Gastroesophageal sphincter (tissue), 4 donors: ENCODE measurements around the gene GET3. TPM values are rescaled to one million over a fixed set of nuclear protein-coding genes. Genes with fewer than 3 reads are reported as not detected.
"Not testable (repeated sequence)": the region's sequence is repeated elsewhere in the genome, so short reads cannot be mapped to it uniquely, and the experiment has no call there.

ENCODE experiments used
- ATAC-seq: fragments of 150-250 bp; one replicate; pipeline ENCODE4 v1.9.1; 2016; ENCODE audit warnings: mild to moderate bottlenecking, moderate library complexity
- H3K27ac ChIP-seq, 4 donors: fragments of 200-600 bp; sonication (generic) in 3 of 4; 1 replicate in 3 of 4; 2 replicates in 1 of 4; pipeline ENCODE4 v1.5.1; 2016 to 2019
- H3K27me3 ChIP-seq: fragments of 200-600 bp; sonication (generic); one replicate; pipeline ENCODE4 v1.5.1; 2019
- H3K36me3 ChIP-seq, 2 donors: fragments of 200-600 bp; sonication (generic); one replicate each; pipeline ENCODE4 v1.5.1; 2019; ENCODE audit warnings: control low read depth in 1 of 2
- H3K4me1 ChIP-seq, 3 donors: fragments of 200-600 bp; sonication (generic); 1 replicate in 2 of 3; 2 replicates in 1 of 3; pipeline ENCODE4 v1.5.1; 2016 to 2019; ENCODE audit warnings: control low read depth in 2 of 3
- H3K4me3 ChIP-seq, 2 donors: fragments of 200-600 bp; sonication (generic); one replicate each; pipeline ENCODE4 v1.5.1; 2019; ENCODE audit warnings: mild to moderate bottlenecking in 1 of 2, moderate library complexity in 1 of 2
- H3K9me3 ChIP-seq, 3 donors: fragments of 200-600 bp; sonication (generic); one replicate each; pipeline ENCODE4 v1.5.1; 2017 to 2019; ENCODE audit warnings: control low read depth in 2 of 3
- CTCF ChIP-seq, 4 experiments: fragments of 200-600 bp in 2 of 4; fragments of 450-650 bp in 2 of 4; sonication (generic) in 1 of 4; IDR thresholded peaks; one replicate each; pipeline ENCODE4 v1.5.1; 2017 to 2019; ENCODE audit warnings: antibody characterized with exemption in 4 of 4, mild to moderate bottlenecking in 2 of 4, moderate library complexity in 2 of 4
- EP300 ChIP-seq: sonication (generic); formaldehyde crosslinking; IDR thresholded peaks from one replicate; pipeline ENCODE4 v1.6.1; 2017; ENCODE audit warnings: antibody characterized with exemption, mild to moderate bottlenecking
- POLR2A ChIP-seq, 2 donors: fragments of 450-650 bp; IDR thresholded peaks; one replicate each; pipeline ENCODE4 v1.6.1; 2017; ENCODE audit warnings: antibody characterized with exemption in 2 of 2, mild to moderate bottlenecking in 2 of 2, moderate library complexity in 1 of 2
- POLR2AphosphoS5 ChIP-seq: sonication (generic); formaldehyde crosslinking; IDR thresholded peaks from one replicate; pipeline ENCODE4 v1.6.1; 2017; ENCODE audit warnings: antibody characterized with exemption
- WGBS, 2 donors: methylation state at CpG; one replicate each; pipeline ENCODE4 v1.1.5; 2018; ENCODE audit warnings: low coverage in 1 of 2; 5-methylcytosine and 5-hydroxymethylcytosine counted together
- total RNA-seq, 4 donors: library from RNA; depleted of rRNA; stranded (reverse); fragments of >200 nt; gene quantifications; one replicate each; pipeline ENCODE4 v1.1.0, GENCODE V29; 2016

GET3 gene
- total RNA-seq, 4 donors from 2014 or later: 47.3 to 58.2 (median 55.8) TPM

- no peaks in the 10 kb centered on the region for H3K27me3 ChIP-seq
- H3K4me1 ChIP-seq: no peaks in the 10 kb centered on the region
- peaks cover 0 to 100% of the 10 kb centered on the region in 2 donors for H3K36me3 ChIP-seq
- H3K27ac ChIP-seq: no peak overlapping the region
- no peak overlapping the region for H3K4me3 ChIP-seq
- no peak for ATAC-seq
- WGBS, 2 donors: 40 to 93% methylated on average over 1 to 3 of the region's 29 CpGs
- no peak for TF ChIP-seq CTCF (IDR thresholded peaks at IDR 0.05)
- no peak for TF ChIP-seq POLR2A (IDR thresholded peaks at IDR 0.05)
- no peaks in the 10 kb centered on the region for H3K9me3 ChIP-seq
Observed at GRCh38 chr19:12705654-12706331, 31.5 kb upstream of the GET3 start.

DNA sequence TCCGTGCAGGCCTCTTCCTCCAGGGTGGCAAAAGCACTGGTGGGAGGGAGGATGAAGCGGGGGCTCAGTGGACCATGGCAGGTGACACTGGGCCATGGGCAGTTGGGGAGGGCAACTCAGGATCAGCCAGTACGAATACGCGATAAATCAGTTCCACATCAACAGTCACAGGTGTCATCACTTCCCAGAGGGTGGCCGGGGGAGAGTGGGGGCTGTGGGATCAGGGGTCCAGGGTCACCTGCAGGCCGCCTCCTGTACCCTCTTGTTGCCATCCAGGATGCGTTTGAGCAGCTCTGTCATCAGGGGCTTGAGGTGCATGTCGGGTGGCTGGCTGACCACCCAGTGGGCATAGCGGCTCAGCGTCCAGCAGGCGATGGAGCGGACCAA is 31.0 kb upstream of the GET3 start:
- H3K4me3 ChIP-seq: no peak overlapping the region
- no peaks in the 10 kb centered on the region for H3K9me3 ChIP-seq
- 80% methylated on average over 1 of the region's 13 CpGs; no CpG with 5 or more reads in 1 of the 2 donors for WGBS, 2 donors
- no peak for TF ChIP-seq POLR2AphosphoS5
- no peak for TF ChIP-seq EP300
- ATAC-seq: no peak
- H3K36me3 ChIP-seq: peaks cover 0 to 100% of the 10 kb centered on the region in 2 donors
- no peaks in the 10 kb centered on the region for H3K27me3 ChIP-seq
- H3K27ac ChIP-seq: no peak overlapping the region
- no peaks in the 10 kb centered on the region for H3K4me1 ChIP-seq

DNA sequence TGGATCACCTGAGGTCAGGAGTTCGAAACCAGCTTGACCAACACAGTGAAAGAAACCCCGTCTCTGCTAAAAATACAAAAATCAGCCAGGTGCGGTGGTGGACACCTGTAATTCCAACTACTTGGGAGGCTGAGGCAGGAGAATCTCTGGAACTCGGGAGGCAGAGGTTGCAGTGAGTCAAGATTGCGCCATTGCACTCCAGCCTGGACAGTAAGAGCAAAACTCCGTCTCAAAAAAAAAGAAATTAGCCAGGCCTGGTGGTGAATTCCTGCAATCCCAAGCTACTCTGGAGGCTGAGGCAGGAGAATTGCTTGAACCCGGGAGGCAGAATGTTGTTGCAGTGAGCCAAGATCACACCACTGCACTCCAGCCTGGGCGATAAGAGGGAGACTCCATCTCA is 28.7 kb upstream of the GET3 start:
- TF ChIP-seq CTCF (IDR thresholded peaks at IDR 0.05) (no peak), POLR2AphosphoS5 (no peak), POLR2A (IDR thresholded peaks at IDR 0.05) (no peak), EP300 (no peak)
- H3K27ac ChIP-seq: no peak overlapping the region
- no peaks in the 10 kb centered on the region for H3K27me3 ChIP-seq
- H3K4me3 ChIP-seq: no peak overlapping the region
- 90 to 93% methylated on average over 2 to 3 of the region's 8 CpGs for WGBS, 2 donors
- peaks cover 0 to 97% of the 10 kb centered on the region in 2 donors for H3K36me3 ChIP-seq
- no peak for ATAC-seq
- no peaks in the 10 kb centered on the region for H3K4me1 ChIP-seq
- no peaks in the 10 kb centered on the region for H3K9me3 ChIP-seq

GRCh38 chr19:12711187-12711586 is 26.1 kb upstream of the GET3 start:
- no peaks in the 10 kb centered on the region for H3K9me3 ChIP-seq
- TF ChIP-seq POLR2A (IDR thresholded peaks at IDR 0.05): no peak
- TF ChIP-seq POLR2AphosphoS5: no peak
- no peak for TF ChIP-seq EP300
- TF ChIP-seq CTCF (IDR thresholded peaks at IDR 0.05): no peak
- H3K4me1 ChIP-seq: peaks cover 0 to 8% (median 0%) of the 10 kb centered on the region in 3 donors
- H3K27ac ChIP-seq: no peak overlapping the region
- ATAC-seq: no peak
- peaks cover 0 to 97% of the 10 kb centered on the region in 2 donors for H3K36me3 ChIP-seq
- WGBS, 2 donors: 74% methylated on average over 3 of the region's 17 CpGs; no CpG with 5 or more reads in 1 of the 2 donors
- H3K27me3 ChIP-seq: no peaks in the 10 kb centered on the region
- no peak overlapping the region for H3K4me3 ChIP-seq

DNA sequence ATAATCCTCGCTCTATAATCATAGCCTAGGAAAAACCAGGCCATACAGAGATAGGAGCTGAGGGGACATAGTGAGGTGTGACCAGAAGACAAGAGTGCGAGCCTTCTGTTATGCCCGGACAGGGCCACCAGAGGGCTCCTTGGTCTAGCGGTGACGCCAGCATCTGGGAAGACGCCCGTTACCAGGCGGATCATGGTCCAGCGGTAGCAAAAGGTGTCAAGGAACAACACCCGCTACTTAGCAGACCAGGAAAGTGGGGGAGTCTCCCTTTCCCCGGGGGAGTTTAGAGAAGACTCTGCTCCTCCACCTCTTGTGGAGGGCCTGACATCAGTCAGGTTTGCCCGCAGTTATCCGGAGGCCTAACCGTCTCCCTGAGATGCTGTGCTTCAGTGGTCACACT is 25.2 kb upstream of the GET3 start:
- not testable (repeated sequence) for H3K9me3 ChIP-seq, H3K4me3 ChIP-seq, H3K27me3 ChIP-seq, ATAC-seq
- 91 to 95% methylated on average over 3 to 4 of the region's 14 CpGs for WGBS, 2 donors
- Histone ChIP-seq H3K4me1 (peaks cover 0 to 16% (median 0%) of the 10 kb centered on the region in 3 donors), H3K36me3 (peaks cover 0 to 97% of the 10 kb centered on the region in 2 donors), H3K27ac (peak overlapping the region in 1 of 4 donors; percentile 17)
- TF ChIP-seq CTCF (IDR thresholded peaks at IDR 0.05): peak in 3 of 4 experiments; percentile 35 to 39 (median 37)

DNA sequence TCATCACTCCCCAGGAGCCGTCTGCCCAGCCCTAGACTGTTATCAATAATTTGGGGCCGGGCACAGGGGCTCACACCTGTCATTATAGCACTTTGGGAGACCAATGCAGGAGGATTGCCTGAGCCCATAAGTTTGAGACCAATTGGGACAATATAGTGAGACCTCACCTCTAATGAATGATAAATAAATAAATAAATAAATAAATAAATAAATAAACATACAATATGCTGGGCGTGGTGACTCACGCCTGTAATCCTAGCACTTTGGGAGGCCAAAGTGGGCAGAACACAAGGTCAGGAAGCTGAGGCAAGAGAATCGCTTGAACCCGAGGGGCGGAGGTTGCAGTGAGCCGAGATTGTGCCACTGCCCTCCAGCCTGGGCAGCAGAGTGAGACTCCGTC is 24.0 kb upstream of the GET3 start:
- not testable (repeated sequence) for H3K27ac ChIP-seq, H3K9me3 ChIP-seq, H3K27me3 ChIP-seq, ATAC-seq, H3K4me3 ChIP-seq
- Histone ChIP-seq H3K4me1 (peaks cover 0 to 21% (median 0%) of the 10 kb centered on the region in 3 donors), H3K36me3 (peaks cover 0 to 97% of the 10 kb centered on the region in 2 donors)
- 86 to 90% methylated on average over 6 to 7 of the region's 9 CpGs for WGBS, 2 donors
